Kidney (tissue), 14 donors: ENCODE measurements around the gene PHF8. TPM values are rescaled to one million over a fixed set of nuclear protein-coding genes. Genes with fewer than 3 reads are reported as not detected.

Experiments
- DNase-seq, 5 donors: peaks; one replicate each; pipeline ENCODE4 v3.0.0-alpha.2; 2013 to 2020
- FAIRE-seq: peaks from 2 replicates; lab custom pipeline; 2012; peaks lifted over from hg19 to GRCh38; lab: Jason Lieb, UNC
- H3K27ac ChIP-seq, 2 donors: one replicate each; pipeline ENCODE4 v1.7.0; 2013; ENCODE audit warnings: low read depth in 2 of 2, low read length in 2 of 2, inconsistent platforms in 1 of 2
- H3K27me3 ChIP-seq: one replicate; pipeline ENCODE4 v1.7.1; 2013; ENCODE audit warnings: low read length, inconsistent platforms; ENCODE audit not compliant: control insufficient read depth, insufficient read depth
- H3K36me3 ChIP-seq, 3 donors: one replicate each; pipeline versions ENCODE4 v1.7.0 to v1.7.1; 2013; ENCODE audit warnings: low read length in 3 of 3, control low read depth in 1 of 3, inconsistent platforms in 1 of 3; ENCODE audit not compliant: insufficient read depth in 3 of 3, control insufficient read depth in 2 of 3
- H3K4me1 ChIP-seq, 3 donors: one replicate each; pipeline versions ENCODE4 v1.7.0 to v1.7.1; 2013; ENCODE audit warnings: low read length in 3 of 3, inconsistent platforms in 1 of 3, low read depth in 1 of 3; ENCODE audit not compliant: control insufficient read depth in 2 of 3, insufficient read depth in 2 of 3
- H3K4me3 ChIP-seq, 3 donors: one replicate each; pipeline versions ENCODE4 v1.7.0 to v1.8.1; 2013; ENCODE audit warnings: low read length in 3 of 3, control low read depth in 1 of 3, inconsistent platforms in 1 of 3
- H3K9ac ChIP-seq, 3 donors: one replicate each; pipeline versions ENCODE4 v1.7.0 to v1.7.1; 2013; ENCODE audit warnings: low read length in 3 of 3, control low read depth in 1 of 3, inconsistent platforms in 1 of 3
- H3K9me3 ChIP-seq, 3 donors: one replicate each; pipeline versions ENCODE4 v1.7.0 to v1.7.1; 2013; ENCODE audit warnings: low read length in 3 of 3, control low read depth in 1 of 3, inconsistent platforms in 1 of 3; ENCODE audit not compliant: control insufficient read depth in 2 of 3, insufficient read depth in 1 of 3
- CTCF ChIP-seq: IDR thresholded peaks from 3 replicates; pipeline ENCODE4 v1.5.1; 2012; ENCODE audit warnings: mild to moderate bottlenecking, moderate library complexity, borderline replicate concordance; ENCODE audit not compliant: insufficient read depth; ENCODE audit errors: extremely low read depth
- intact Hi-C: fragments of 100-400 bp; cut with DNase I; formaldehyde crosslinking; loops from one replicate; pipeline ENCODE4 v1.11.1; 2022
- polyA plus RNA-seq: library from polyadenylated mRNA; stranded (reverse); fragments of 350-450 nt; fragmentation: Illumina TruSeq; extraction: RNeasy Lipid Tissue Mini Kit (QIAGEN cat#74804); gene quantifications from one replicate; pipeline ENCODE4 v1.2.3, GENCODE V29; 2014; ENCODE audit warnings: low read depth, low replicate concordance; ENCODE audit not compliant: insufficient read depth
- total RNA-seq: library from RNA; stranded (reverse); fragmentation: NEBNext Ultra II Directional; extraction: Animal tissue kit (Norgen Biotek cat#: 25700); gene quantifications from one replicate; pipeline ENCODE4 v1.2.1, GENCODE V29; 2021
- donor health status: control.
- donor health status: control.
- donor health status: control.
- donor health status: control.
- donor health status: control.
- donor health status: DM: yes; HTN: yes; CAD: no.
- donor health status: Normal renal cell carcinoma (clear cell type).

Gene PHF8
- total and polyA plus RNA-seq, 2 donors from 2014 or later: 5.0 to 34.1 TPM

GRCh38 chrX:54043056-54043455 lies 1.2 kb downstream of the PHF8 start:
- Histone ChIP-seq H3K36me3 (peaks cover 0 to 2% (median 0%) of the 10 kb centered on the region in 3 donors), H3K9ac (peak overlapping the region; percentile 60 to 82 (median 80)), H3K4me1 (peaks cover 0 to 2% (median 0%) of the 10 kb centered on the region in 3 donors), H3K9me3 (no peaks in the 10 kb centered on the region), H3K27me3 (no peaks in the 10 kb centered on the region), H3K4me3 (peak overlapping the region; percentile 75 to 83 (median 77)), H3K27ac (peak overlapping the region; percentile 43 to 91)
- DNase-seq (peak in 1 of 5 donors; percentile 15), FAIRE-seq (no peak)
- TF ChIP-seq CTCF: no peak
- intact Hi-C loops: no loop called here

- peaks cover 0 to 2% (median 0%) of the 10 kb centered on the region in 3 donors for H3K36me3 ChIP-seq
- H3K4me3 ChIP-seq: peak overlapping the region; percentile 12 to 83 (median 39)
- peaks cover 0 to 2% (median 0%) of the 10 kb centered on the region in 3 donors for H3K4me1 ChIP-seq
- intact Hi-C loops: no loop called here
- no peak for FAIRE-seq
- TF ChIP-seq CTCF: no peak
- H3K27me3 ChIP-seq: no peaks in the 10 kb centered on the region
- no peaks in the 10 kb centered on the region for H3K9me3 ChIP-seq
- H3K9ac ChIP-seq: peak overlapping the region in 1 of 3 donors; percentile 80
- H3K27ac ChIP-seq: no peak overlapping the region
- peak; percentile 55 to 81 (median 68) for DNase-seq
Measured at GRCh38 chrX:54042609-54043021, 1.7 kb downstream of the PHF8 start.

- no peak overlapping the region for H3K9ac ChIP-seq
- TF ChIP-seq CTCF: no peak
- H3K9me3 ChIP-seq: no peaks in the 10 kb centered on the region
- intact Hi-C loops: no loop called here
- H3K4me1 ChIP-seq: peaks cover 0 to 2% (median 0%) of the 10 kb centered on the region in 3 donors
- no peak overlapping the region for H3K27ac ChIP-seq
- H3K36me3 ChIP-seq: peaks cover 4 to 22% (median 6%) of the 10 kb centered on the region in 3 donors
- H3K27me3 ChIP-seq: no peaks in the 10 kb centered on the region
- FAIRE-seq (no peak), DNase-seq (no peak)
- H3K4me3 ChIP-seq: no peak overlapping the region
Measured at GRCh38 chrX:54030329-54030728, 13.9 kb downstream of the PHF8 start.
